ENCODE measurements around the gene SQOR. TPM values are rescaled to one million over a fixed set of nuclear protein-coding genes. Genes with fewer than 3 reads are reported as not detected.

SQOR gene
- total and polyA plus RNA-seq, 9 donors: 5.5 to 35.1 (median 11.8) TPM

- H3K27me3 ChIP-seq: no peaks in the 10 kb centered on the region
- DNase-seq: no peak
- H3K36me3 ChIP-seq: no peaks in the 10 kb centered on the region
- no peak overlapping the region for H3K27ac ChIP-seq
- 75 to 81% (median 80%) methylated on average over 3 of the region's 3 CpGs for WGBS, 3 donors
- no peaks in the 10 kb centered on the region for H3K4me1 ChIP-seq (ENCODE audit: insufficient read depth)
- no peak for TF ChIP-seq CTCF (IDR thresholded peaks at IDR 0.05)
- no peak for TF ChIP-seq POLR2A (IDR thresholded peaks at IDR 0.05)
- TF ChIP-seq EP300 (IDR thresholded peaks at IDR 0.05): no peak
- H3K9me3 ChIP-seq: no peaks in the 10 kb centered on the region
- intact Hi-C loops (cut with DNase I): no loop called here
- no peak overlapping the region for H3K4me3 ChIP-seq
Measured at GRCh38 chr15:45616901-45617323, 17.9 kb upstream of the SQOR start.

DNA sequence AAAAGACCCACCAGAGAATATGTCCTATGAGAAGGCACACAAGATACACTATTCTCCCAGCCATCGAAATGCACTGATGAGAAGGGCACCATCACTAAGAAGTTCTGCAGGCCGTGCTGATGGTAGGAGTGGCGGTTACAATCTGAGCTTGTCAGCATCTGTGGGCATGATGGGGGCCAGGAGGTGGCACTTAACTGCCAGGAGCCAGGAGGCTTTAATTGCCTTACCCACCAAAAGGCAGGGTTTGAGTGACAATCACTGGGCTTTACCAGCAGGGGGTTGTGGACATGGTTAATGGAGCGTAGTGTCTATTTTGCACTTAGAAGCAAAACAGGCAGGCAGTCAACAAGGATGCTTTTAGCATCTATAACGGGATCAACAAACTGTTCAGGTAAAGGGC, 16.0 kb upstream of the SQOR start:
- TF ChIP-seq EP300 (IDR thresholded peaks at IDR 0.05) (no peak), POLR2A (IDR thresholded peaks at IDR 0.05) (no peak), CTCF (IDR thresholded peaks at IDR 0.05) (no peak)
- no peak overlapping the region for H3K4me3 ChIP-seq
- H3K27me3 ChIP-seq: no peaks in the 10 kb centered on the region
- 84 to 85% (median 84%) methylated on average over 5 of the region's 5 CpGs for WGBS, 3 donors
- no peaks in the 10 kb centered on the region for H3K36me3 ChIP-seq
- intact Hi-C loops (cut with DNase I): no loop called here
- H3K9me3 ChIP-seq: no peaks in the 10 kb centered on the region
- no peak overlapping the region for H3K27ac ChIP-seq
- no peak for DNase-seq
- H3K4me1 ChIP-seq (ENCODE audit: insufficient read depth): no peaks in the 10 kb centered on the region

DNA sequence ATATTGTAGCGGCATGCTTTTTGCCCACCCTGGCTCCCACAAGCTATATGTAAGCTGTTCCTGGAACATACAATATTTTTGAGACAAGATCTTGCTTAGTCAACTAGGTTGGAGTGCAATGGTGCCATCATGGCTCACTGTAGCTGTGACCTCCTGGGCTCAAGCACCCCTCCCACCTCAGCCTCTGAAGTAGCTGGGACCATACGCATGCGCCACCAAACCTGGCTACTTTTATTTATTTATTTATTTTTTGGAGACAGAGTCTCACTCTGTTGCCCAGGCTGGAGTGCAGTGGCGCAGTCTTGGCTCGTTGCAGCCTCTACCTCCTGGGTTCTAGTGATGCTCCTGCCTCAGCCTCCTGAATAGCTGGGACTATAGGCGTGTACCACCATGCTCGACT, 6.7 kb upstream of the SQOR start:
- WGBS, 3 donors: 87 to 96% (median 94%) methylated on average over 7 of the region's 7 CpGs
- DNase-seq: no peak
- Histone ChIP-seq H3K27me3 (no peaks in the 10 kb centered on the region), H3K9me3 (no peaks in the 10 kb centered on the region), H3K27ac (no peak overlapping the region), H3K4me1 (ENCODE audit: insufficient read depth) (no peaks in the 10 kb centered on the region), H3K4me3 (no peak overlapping the region), H3K36me3 (no peaks in the 10 kb centered on the region)
- TF ChIP-seq CTCF (IDR thresholded peaks at IDR 0.05) (no peak), EP300 (IDR thresholded peaks at IDR 0.05) (no peak), POLR2A (IDR thresholded peaks at IDR 0.05) (no peak)
- intact Hi-C loops (cut with DNase I): loop anchor here in 1 of 4 donors (5.0 kb wide), 1 partner anchor 96 kb away; no protein-coding TSS in a partner anchor

- H3K4me3 ChIP-seq: no peak overlapping the region
- DNase-seq: no peak
- intact Hi-C loops (cut with DNase I): no loop called here
- peaks cover 5% of the 10 kb centered on the region for H3K4me1 ChIP-seq (ENCODE audit: insufficient read depth)
- WGBS, 3 donors: 74 to 75% (median 75%) methylated on average over 7 of the region's 7 CpGs
- no peaks in the 10 kb centered on the region for H3K27me3 ChIP-seq
- no peak for TF ChIP-seq POLR2A (IDR thresholded peaks at IDR 0.05)
- TF ChIP-seq EP300 (IDR thresholded peaks at IDR 0.05): no peak
- no peak for TF ChIP-seq CTCF (IDR thresholded peaks at IDR 0.05)
- no peak overlapping the region for H3K27ac ChIP-seq
- no peaks in the 10 kb centered on the region for H3K36me3 ChIP-seq
- H3K9me3 ChIP-seq: no peaks in the 10 kb centered on the region
Measured at GRCh38 chr15:45630917-45631691, 3.7 kb upstream of the SQOR start.
